ENCODE data around the gene RALBP1.

DNA sequence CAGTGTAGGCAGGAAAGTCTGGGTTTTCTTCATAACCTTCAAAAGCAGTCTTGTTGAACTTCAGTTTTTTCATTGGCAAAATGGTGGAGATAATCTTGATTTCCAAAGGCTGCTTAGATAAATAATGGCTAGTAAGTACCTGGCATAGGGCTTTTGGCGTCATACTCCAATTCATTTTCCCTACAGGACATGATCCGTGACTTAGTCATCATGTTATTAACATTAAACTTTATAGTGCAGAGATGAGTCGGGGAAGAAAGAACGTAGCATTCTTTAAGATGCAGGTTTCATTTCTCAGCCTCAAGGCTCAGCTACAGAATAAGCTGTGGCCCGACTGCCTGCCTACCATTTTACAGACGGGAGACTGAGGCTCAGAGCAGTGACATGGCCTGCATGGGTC lies 64.0 kb downstream of the RALBP1 start:
- TF ChIP-seq, protein P1, sequence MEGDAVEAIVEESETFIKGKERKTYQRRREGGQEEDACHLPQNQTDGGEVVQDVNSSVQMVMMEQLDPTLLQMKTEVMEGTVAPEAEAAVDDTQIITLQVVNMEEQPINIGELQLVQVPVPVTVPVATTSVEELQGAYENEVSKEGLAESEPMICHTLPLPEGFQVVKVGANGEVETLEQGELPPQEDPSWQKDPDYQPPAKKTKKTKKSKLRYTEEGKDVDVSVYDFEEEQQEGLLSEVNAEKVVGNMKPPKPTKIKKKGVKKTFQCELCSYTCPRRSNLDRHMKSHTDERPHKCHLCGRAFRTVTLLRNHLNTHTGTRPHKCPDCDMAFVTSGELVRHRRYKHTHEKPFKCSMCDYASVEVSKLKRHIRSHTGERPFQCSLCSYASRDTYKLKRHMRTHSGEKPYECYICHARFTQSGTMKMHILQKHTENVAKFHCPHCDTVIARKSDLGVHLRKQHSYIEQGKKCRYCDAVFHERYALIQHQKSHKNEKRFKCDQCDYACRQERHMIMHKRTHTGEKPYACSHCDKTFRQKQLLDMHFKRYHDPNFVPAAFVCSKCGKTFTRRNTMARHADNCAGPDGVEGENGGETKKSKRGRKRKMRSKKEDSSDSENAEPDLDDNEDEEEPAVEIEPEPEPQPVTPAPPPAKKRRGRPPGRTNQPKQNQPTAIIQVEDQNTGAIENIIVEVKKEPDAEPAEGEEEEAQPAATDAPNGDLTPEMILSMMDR (IDR thresholded peaks at IDR 0.05) = no peak
- TF ChIP-seq POLR2A (IDR thresholded peaks at IDR 0.05) = no peak

Data from Peyer's patch (tissue), 4 donors.